ENCODE data around the gene ZNF670.
"Not testable (repeated sequence)": the region's sequence is repeated elsewhere in the genome, so short reads cannot be mapped to it uniquely, and the experiment has no call there.

GRCh38 chr1:247032306-247032705 lies 46.3 kb downstream of the ZNF670 start:
- TF ChIP-seq CTCF (conservative IDR thresholded peaks at IDR 0.05); EZH2 (IDR thresholded peaks at IDR 0.05; ENCODE audit: low read depth): not testable (repeated sequence)
